CD8-positive, alpha-beta memory T cell (primary cell): Measurements from ENCODE around the gene OR5M10. TPM values are rescaled to one million over a fixed set of nuclear protein-coding genes. Genes with fewer than 3 reads are reported as not detected.

Source experiments
- CTCF ChIA-PET: fragments of 350-600 bp; sonication (Branson Sonifier 250); formaldehyde crosslinking; loops from one replicate; lab custom pipeline; 2021; ENCODE audit warnings: antibody characterized with exemption; lab: Charles Lee
- POLR2A ChIA-PET: fragments of 350-600 bp; sonication (Branson Sonifier 250); formaldehyde crosslinking; loops from one replicate; lab custom pipeline; 2021; ENCODE audit warnings: antibody characterized with exemption; lab: Charles Lee
- DNase-seq, 5 donors: peaks; one replicate each; pipeline versions ENCODE4 v3.0.0 to v3.0.0-alpha.2; 2020 to 2022; ENCODE audit warnings: mixed read lengths in 1 of 5
- H3K27ac ChIP-seq: one replicate; pipeline ENCODE4 v1.7.0; 2013; ENCODE audit warnings: low read depth, mild to moderate bottlenecking, low read length, moderate library complexity
- H3K27me3 ChIP-seq: 2 replicates; pipeline ENCODE4 v1.7.0; 2013; ENCODE audit warnings: low read length, mild to moderate bottlenecking; ENCODE audit not compliant: insufficient read depth, poor library complexity, severe bottlenecking
- H3K36me3 ChIP-seq: 2 replicates; pipeline ENCODE4 v1.7.0; 2013; ENCODE audit warnings: mild to moderate bottlenecking, low read length, moderate library complexity; ENCODE audit not compliant: insufficient read depth
- H3K4me1 ChIP-seq: 2 replicates; pipeline ENCODE4 v1.7.0; 2013; ENCODE audit warnings: mild to moderate bottlenecking, low read length, moderate library complexity; ENCODE audit not compliant: insufficient read depth
- H3K4me3 ChIP-seq: 2 replicates; pipeline ENCODE4 v1.7.0; 2013; ENCODE audit warnings: mild to moderate bottlenecking, low read length
- H3K9me3 ChIP-seq: 2 replicates; pipeline ENCODE4 v1.7.0; 2013; ENCODE audit warnings: mild to moderate bottlenecking, low read length
- H3K27ac Mint-ChIP-seq, 8 donors: one replicate each; pipeline ENCODE4 v1.8.0; 2020 to 2021; ENCODE audit warnings: mixed read lengths in 8 of 8, mild to moderate bottlenecking in 6 of 8, inconsistent platforms in 3 of 8, moderate library complexity in 3 of 8
- H3K27me3 Mint-ChIP-seq, 2 donors: one replicate each; pipeline ENCODE4 v1.8.0; 2020 to 2021; ENCODE audit warnings: mixed read lengths in 2 of 2, mild to moderate bottlenecking in 1 of 2, moderate library complexity in 1 of 2
- H3K36me3 Mint-ChIP-seq, 3 donors: one replicate each; pipeline ENCODE4 v1.8.0; 2020 to 2021; ENCODE audit warnings: mixed read lengths in 3 of 3, inconsistent platforms in 1 of 3, mild to moderate bottlenecking in 1 of 3
- H3K4me1 Mint-ChIP-seq, 3 donors: one replicate each; pipeline ENCODE4 v1.8.0; 2020 to 2021; ENCODE audit warnings: mixed read lengths in 3 of 3, inconsistent platforms in 1 of 3, mild to moderate bottlenecking in 1 of 3
- H3K4me3 Mint-ChIP-seq, 7 donors: one replicate each; pipeline ENCODE4 v1.8.0; 2020 to 2021; ENCODE audit warnings: mixed read lengths in 7 of 7, mild to moderate bottlenecking in 6 of 7, moderate library complexity in 4 of 7, inconsistent platforms in 2 of 7
- H3K9me3 Mint-ChIP-seq, 5 donors: one replicate each; pipeline ENCODE4 v1.8.0; 2020 to 2022; ENCODE audit warnings: mixed read lengths in 5 of 5, mild to moderate bottlenecking in 3 of 5, moderate library complexity in 2 of 5, inconsistent platforms in 1 of 5
- polyA plus RNA-seq: library from polyadenylated mRNA; unstranded; fragments of 300-500 nt; fragmentation: Illumina TruSeq; gene quantifications from one replicate; pipeline ENCODE4 v1.2.3, GENCODE V29; 2021
- total RNA-seq, 2 experiments: library from RNA; stranded (reverse); gene quantifications; one replicate each; pipeline ENCODE4 v1.2.3, GENCODE V29; 2021

The OR5M10 gene
- total and polyA plus RNA-seq, 3 experiments from 2014 or later: not detected

DNA sequence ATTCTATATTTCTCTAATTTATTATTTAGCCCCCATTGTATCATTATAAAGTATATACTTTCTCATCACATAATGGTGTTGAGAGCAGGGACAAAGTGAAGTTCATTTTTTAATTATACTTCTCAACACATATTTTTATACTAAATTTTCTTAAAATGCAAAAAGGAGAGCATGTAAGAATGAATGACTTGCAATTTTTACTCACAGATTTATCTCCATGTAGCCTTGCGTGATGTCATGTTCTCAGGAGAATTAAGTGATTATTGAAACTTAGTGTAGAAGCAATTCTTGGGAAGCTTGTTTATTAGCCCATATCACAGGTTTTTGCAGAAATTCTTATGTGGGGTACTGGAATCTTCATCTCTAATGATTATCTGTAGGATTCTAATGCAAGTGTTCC lies 33.8 kb downstream of the OR5M10 start:
- H3K4me3 ChIP-seq: no peak overlapping the region
- no peak for DNase-seq
- POLR2A ChIA-PET: no interaction called here

DNA sequence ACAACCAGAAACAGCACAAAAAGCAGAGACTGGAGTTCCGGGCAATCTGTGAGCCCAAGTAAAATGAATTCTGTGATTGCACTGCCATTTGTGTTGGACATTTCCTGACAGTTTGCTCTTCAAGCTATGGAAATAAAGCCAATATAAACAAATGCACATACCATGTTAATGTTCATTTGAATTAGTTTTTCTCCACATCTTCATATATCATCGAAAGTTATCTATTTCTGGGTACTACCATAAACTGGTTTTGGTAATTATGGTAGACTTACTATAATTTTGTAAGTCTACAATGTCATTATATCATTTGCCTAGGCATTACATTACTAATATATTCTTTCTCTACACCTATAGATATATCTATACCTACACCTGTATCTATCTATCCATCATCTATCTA lies 34.4 kb downstream of the OR5M10 start, which contains the start of gene OR5M11:
OR5M11 (minus strand) TSS at position 101 of the 400 bp plus-strand sequence; CDS start at position 101, 0 bp downstream.
- no peaks in the 10 kb centered on the region for H3K27me3 ChIP-seq
- H3K27ac ChIP-seq: no peak within 1 kb of the TSS
- no peak within 1 kb of the TSS for H3K4me3 ChIP-seq
- Mint-ChIP-seq H3K36me3 (no peaks in the 10 kb centered on the region), H3K9me3 (peaks cover 9 to 38% (median 19%) of the 10 kb centered on the region in 5 donors), H3K27ac (peak within 1 kb of the TSS in 1 of 8 donors; percentile 28), H3K4me3 (no peak within 1 kb of the TSS), H3K4me1 (no peaks in the 10 kb centered on the region), H3K27me3 (no peaks in the 10 kb centered on the region)
- ChIA-PET CTCF (no interaction called here), POLR2A (no interaction called here)
- H3K4me1 ChIP-seq: no peaks in the 10 kb centered on the region
- no peaks in the 10 kb centered on the region for H3K36me3 ChIP-seq
- no peak for DNase-seq
- no peaks in the 10 kb centered on the region for H3K9me3 ChIP-seq

More for the DNA sequence above, 33.8 kb downstream of the OR5M10 start:
- Mint-ChIP-seq H3K9me3 (peaks cover 9 to 43% (median 15%) of the 10 kb centered on the region in 5 donors), H3K36me3 (no peaks in the 10 kb centered on the region), H3K4me3 (no peak overlapping the region), H3K4me1 (no peaks in the 10 kb centered on the region), H3K27ac (no peak overlapping the region), H3K27me3 (no peaks in the 10 kb centered on the region)
- CTCF ChIA-PET: no interaction called here
- Histone ChIP-seq H3K27ac (no peak overlapping the region), H3K36me3 (no peaks in the 10 kb centered on the region), H3K9me3 (no peaks in the 10 kb centered on the region), H3K4me1 (no peaks in the 10 kb centered on the region), H3K27me3 (no peaks in the 10 kb centered on the region)

DNA sequence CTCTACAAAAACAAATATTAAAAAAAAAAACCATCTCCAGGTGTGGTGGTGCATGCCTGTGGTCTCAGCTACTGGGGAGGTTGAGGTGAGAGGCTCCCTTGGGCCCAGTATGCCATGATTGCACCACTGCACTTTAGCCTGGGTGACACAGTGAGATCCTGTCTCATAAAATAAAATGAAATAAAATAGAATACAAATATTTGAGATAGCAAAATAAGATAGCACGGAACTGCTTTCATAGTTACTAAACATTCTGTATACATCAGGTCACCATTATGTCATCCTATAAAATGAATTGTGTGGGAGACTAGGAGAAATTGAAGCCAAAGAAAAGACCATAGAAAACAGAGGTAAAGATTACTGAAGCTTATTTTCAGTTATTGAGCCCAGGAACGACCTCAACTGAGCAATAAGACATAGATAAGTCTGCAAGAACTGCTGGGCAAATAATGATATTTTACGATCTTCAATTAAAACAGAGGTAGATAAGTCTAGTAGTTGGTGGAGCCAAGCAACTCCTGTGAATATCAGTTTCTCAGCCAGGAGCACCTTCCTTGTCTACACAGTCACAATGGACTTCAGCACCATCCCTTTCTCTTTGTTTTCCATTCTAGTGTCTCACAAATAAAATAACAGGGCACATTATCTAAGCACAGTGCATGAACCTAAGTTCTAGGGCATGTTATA lies 44.3 kb downstream of the OR5M10 start:
- Mint-ChIP-seq H3K27me3 (no peaks in the 10 kb centered on the region), H3K4me1 (no peaks in the 10 kb centered on the region), H3K27ac (no peak overlapping the region), H3K4me3 (no peak overlapping the region), H3K9me3 (peaks cover 2 to 12% (median 8%) of the 10 kb centered on the region in 5 donors), H3K36me3 (no peaks in the 10 kb centered on the region)
- Histone ChIP-seq H3K4me1 (no peaks in the 10 kb centered on the region), H3K27ac (no peak overlapping the region), H3K4me3 (no peak overlapping the region), H3K36me3 (no peaks in the 10 kb centered on the region), H3K9me3 (no peaks in the 10 kb centered on the region), H3K27me3 (no peaks in the 10 kb centered on the region)
- DNase-seq: no peak
- ChIA-PET POLR2A (no interaction called here), CTCF (no interaction called here)

DNA sequence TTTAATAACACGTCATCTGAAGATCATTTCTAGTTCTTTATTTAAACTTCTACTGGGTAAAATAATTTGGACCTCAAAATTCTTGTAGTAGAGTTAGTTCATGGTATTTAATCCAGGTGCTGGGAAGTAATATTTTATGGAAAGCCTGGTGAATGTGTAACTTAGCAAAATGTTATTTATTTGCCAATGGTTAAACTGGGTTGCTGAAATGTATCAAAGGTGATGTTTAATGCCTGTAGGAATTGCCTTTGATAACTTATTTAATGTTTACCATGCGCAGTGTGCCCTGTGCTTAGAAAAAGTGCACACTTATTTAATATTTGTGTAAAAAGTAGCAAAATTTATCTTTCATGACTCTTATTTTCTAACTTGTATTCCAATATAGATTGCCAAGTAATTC lies 45.7 kb downstream of the OR5M10 start:
- H3K36me3 Mint-ChIP-seq: no peaks in the 10 kb centered on the region
- no peak overlapping the region for H3K4me3 Mint-ChIP-seq
- no peak overlapping the region for H3K27ac Mint-ChIP-seq

More for the DNA sequence above, 45.7 kb downstream of the OR5M10 start:
- no peaks in the 10 kb centered on the region for H3K36me3 ChIP-seq
- no peak overlapping the region for H3K4me3 ChIP-seq
- H3K4me1 ChIP-seq: no peaks in the 10 kb centered on the region
- CTCF ChIA-PET: no interaction called here
- H3K27me3 ChIP-seq: no peaks in the 10 kb centered on the region
- no peaks in the 10 kb centered on the region for H3K27me3 Mint-ChIP-seq
- no peaks in the 10 kb centered on the region for H3K9me3 ChIP-seq
- POLR2A ChIA-PET: no interaction called here
- no peak overlapping the region for H3K27ac ChIP-seq
- no peaks in the 10 kb centered on the region for H3K4me1 Mint-ChIP-seq
- DNase-seq: no peak
- peaks cover 2 to 12% (median 8%) of the 10 kb centered on the region in 5 donors for H3K9me3 Mint-ChIP-seq

Other genes with a start within 250 kb of the OR5M10 start
- gene OR8K1, start 231.7 kb downstream of the OR5M10 start, total RNA-seq: not detected
- gene OR8K1, start 231.7 kb downstream of the OR5M10 start, polyA plus RNA-seq: not detected
- gene OR8J1, start 223.4 kb downstream of the OR5M10 start, total RNA-seq: not detected
- gene OR8J1, start 223.4 kb downstream of the OR5M10 start, polyA plus RNA-seq: not detected
- gene OR8U1, start 202.1 kb downstream of the OR5M10 start, total RNA-seq: not detected
- not detected for gene OR8U1, start 202.1 kb downstream of the OR5M10 start, polyA plus RNA-seq
- gene OR5AL1, start 165.0 kb downstream of the OR5M10 start, total RNA-seq: not detected
- gene OR5AL1, start 165.0 kb downstream of the OR5M10 start, polyA plus RNA-seq: not detected
- not detected for gene OR5M3, start 104.4 kb downstream of the OR5M10 start, total RNA-seq
- gene OR5M3, start 104.4 kb downstream of the OR5M10 start, polyA plus RNA-seq: not detected
- not detected for gene OR5M8, start 86.4 kb downstream of the OR5M10 start, total RNA-seq
- gene OR5M8, start 86.4 kb downstream of the OR5M10 start, polyA plus RNA-seq: not detected
- not detected for gene OR5M11, start 34.5 kb downstream of the OR5M10 start, total RNA-seq
- not detected for gene OR5M11, start 34.5 kb downstream of the OR5M10 start, polyA plus RNA-seq
- gene OR5M1, start 37.2 kb upstream of the OR5M10 start, total RNA-seq: not detected
- not detected for gene OR5M1, start 37.2 kb upstream of the OR5M10 start, polyA plus RNA-seq
- not detected for gene OR5AP2, start 64.7 kb upstream of the OR5M10 start, total RNA-seq
- not detected for gene OR5AP2, start 64.7 kb upstream of the OR5M10 start, polyA plus RNA-seq
- gene OR5AR1, start 86.0 kb upstream of the OR5M10 start, total RNA-seq: not detected
- gene OR5AR1, start 86.0 kb upstream of the OR5M10 start, polyA plus RNA-seq: not detected
- not detected for gene OR9G1, start 121.4 kb upstream of the OR5M10 start, total RNA-seq
- not detected for gene OR9G1, start 121.4 kb upstream of the OR5M10 start, polyA plus RNA-seq
- gene OR9G4, start 171.0 kb upstream of the OR5M10 start, total RNA-seq: not detected
- gene OR9G4, start 171.0 kb upstream of the OR5M10 start, polyA plus RNA-seq: not detected